Measurements from ENCODE around the gene ACAD9. TPM values are rescaled to one million over a fixed set of nuclear protein-coding genes. Genes with fewer than 3 reads are reported as not detected.
"Not testable (repeated sequence)": the region's sequence is repeated elsewhere in the genome, so short reads cannot be mapped to it uniquely, and the experiment has no call there.

The ACAD9 gene
- total RNA-seq, 2 experiments from 2014 or later, result 69.5 to 88.5 TPM

DNA sequence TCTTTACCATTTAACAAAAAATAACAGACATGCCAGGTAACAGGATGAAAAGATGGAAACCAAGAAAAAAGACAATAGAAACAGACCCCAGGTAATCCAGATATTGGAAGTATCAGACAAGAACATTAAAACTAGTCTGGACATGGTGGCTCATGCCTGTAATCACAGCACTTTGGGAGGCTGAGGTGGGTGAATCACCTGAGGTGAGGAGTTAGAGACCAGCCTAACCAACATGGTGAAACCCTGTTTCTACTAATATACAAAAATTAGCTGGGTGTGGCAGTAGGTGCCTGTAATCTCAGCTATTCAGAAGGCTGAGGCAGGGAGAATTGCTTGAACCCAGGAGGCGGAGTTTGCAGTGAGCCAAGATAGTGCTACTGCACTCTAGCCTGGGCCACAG is 40.6 kb downstream of the ACAD9 start:
- Histone ChIP-seq H3K4me2 (ENCODE audit: low read length) (no peak overlapping the region), H4K20me1 (ENCODE audit: insufficient read depth, low read length) (no peaks in the 10 kb centered on the region), H3K9me3 (ENCODE audit: low read length) (peaks cover 14% of the 10 kb centered on the region), H3K27ac (ENCODE audit: low read depth, low read length, poor library complexity, severe bottlenecking) (no peak overlapping the region), H3K36me3 (ENCODE audit: insufficient read depth, low read length) (peaks cover 57% of the 10 kb centered on the region), H3K79me2 (ENCODE audit: insufficient read depth, low read depth, low read length) (no peaks in the 10 kb centered on the region), H3K9me2 (ENCODE audit: insufficient read depth, low read length) (no peaks in the 10 kb centered on the region), H3K4me1 (ENCODE audit: insufficient read depth, low read length, poor library complexity, severe bottlenecking) (no peaks in the 10 kb centered on the region), H2AFZ (ENCODE audit: low read length) (no peak overlapping the region), H3K4me3 (ENCODE audit: low read depth, low read length, poor library complexity, severe bottlenecking) (no peak overlapping the region)
- TF ChIP-seq, protein P1, sequence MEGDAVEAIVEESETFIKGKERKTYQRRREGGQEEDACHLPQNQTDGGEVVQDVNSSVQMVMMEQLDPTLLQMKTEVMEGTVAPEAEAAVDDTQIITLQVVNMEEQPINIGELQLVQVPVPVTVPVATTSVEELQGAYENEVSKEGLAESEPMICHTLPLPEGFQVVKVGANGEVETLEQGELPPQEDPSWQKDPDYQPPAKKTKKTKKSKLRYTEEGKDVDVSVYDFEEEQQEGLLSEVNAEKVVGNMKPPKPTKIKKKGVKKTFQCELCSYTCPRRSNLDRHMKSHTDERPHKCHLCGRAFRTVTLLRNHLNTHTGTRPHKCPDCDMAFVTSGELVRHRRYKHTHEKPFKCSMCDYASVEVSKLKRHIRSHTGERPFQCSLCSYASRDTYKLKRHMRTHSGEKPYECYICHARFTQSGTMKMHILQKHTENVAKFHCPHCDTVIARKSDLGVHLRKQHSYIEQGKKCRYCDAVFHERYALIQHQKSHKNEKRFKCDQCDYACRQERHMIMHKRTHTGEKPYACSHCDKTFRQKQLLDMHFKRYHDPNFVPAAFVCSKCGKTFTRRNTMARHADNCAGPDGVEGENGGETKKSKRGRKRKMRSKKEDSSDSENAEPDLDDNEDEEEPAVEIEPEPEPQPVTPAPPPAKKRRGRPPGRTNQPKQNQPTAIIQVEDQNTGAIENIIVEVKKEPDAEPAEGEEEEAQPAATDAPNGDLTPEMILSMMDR (conservative IDR thresholded peaks at IDR 0.05; ENCODE audit: low read length), result no peak
- TF ChIP-seq EZH2phosphoT487 (IDR thresholded peaks at IDR 0.05; ENCODE audit: borderline replicate concordance, low read depth, low read length), result no peak
- intact Hi-C loops (cut with micrococcal nuclease; ENCODE audit: unreplicated experiment), result no loop called here
- ChIA-PET POLR2A (no interaction called here), CTCF (ENCODE audit: unreplicated experiment) (no interaction called here)
- DNase-seq (ENCODE audit: low spot score), result no peak
- no TSS peak for BruUV-seq (replicated peaks)

DNA sequence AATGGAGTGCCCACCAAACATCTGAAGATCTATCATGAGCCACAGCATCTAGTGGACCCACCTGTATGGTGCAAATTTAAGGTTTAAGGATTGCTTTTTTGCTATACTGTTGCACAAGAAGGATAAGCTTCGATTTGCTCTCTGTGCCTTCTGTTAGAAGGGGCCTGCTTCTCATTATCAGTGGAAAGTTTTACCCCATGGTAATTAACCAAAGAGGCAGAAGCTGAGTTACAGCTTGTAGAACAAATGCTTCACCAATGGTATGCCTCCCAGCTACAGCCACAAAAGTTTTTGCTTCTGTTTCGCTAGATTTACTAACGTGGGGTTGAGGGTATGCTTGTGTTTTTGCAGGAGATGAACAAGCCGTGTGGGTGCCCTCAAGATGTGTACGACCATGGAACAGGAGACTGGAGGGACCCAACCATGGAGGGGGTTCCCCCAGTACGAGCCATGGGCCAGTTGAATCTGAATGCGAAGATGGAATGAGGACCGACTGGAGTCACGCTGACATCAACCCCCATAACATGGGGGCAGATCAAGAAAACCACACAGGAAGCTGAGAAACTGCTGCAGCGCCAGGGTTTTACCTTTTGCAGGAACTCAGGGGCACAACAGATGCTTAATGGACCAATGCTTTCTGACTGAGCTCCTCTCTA is 43.5 kb downstream of the ACAD9 start:
- H4K20me1 ChIP-seq (ENCODE audit: insufficient read depth, low read length), result no peaks in the 10 kb centered on the region
- no peak for DNase-seq (ENCODE audit: low spot score)
- TF ChIP-seq, protein P1 (conservative IDR thresholded peaks at IDR 0.05; ENCODE audit: low read length), result no peak
- TF ChIP-seq EZH2phosphoT487 (IDR thresholded peaks at IDR 0.05; ENCODE audit: borderline replicate concordance, low read depth, low read length), result no peak
- no peak overlapping the region for H3K27ac ChIP-seq (ENCODE audit: low read depth, low read length, poor library complexity, severe bottlenecking)
- H3K79me2 ChIP-seq (ENCODE audit: insufficient read depth, low read depth, low read length), result no peaks in the 10 kb centered on the region
- peaks cover 28% of the 10 kb centered on the region for H3K36me3 ChIP-seq (ENCODE audit: insufficient read depth, low read length)
- no TSS peak for BruUV-seq (replicated peaks)
- H3K9me3 ChIP-seq (ENCODE audit: low read length), result peaks cover 25% of the 10 kb centered on the region
- H3K4me3 ChIP-seq (ENCODE audit: low read depth, low read length, poor library complexity, severe bottlenecking), result no peak overlapping the region
- ChIA-PET POLR2A (no interaction called here), CTCF (ENCODE audit: unreplicated experiment) (no interaction called here)
- intact Hi-C loops (cut with micrococcal nuclease; ENCODE audit: unreplicated experiment), result no loop called here
- H2AFZ ChIP-seq (ENCODE audit: low read length), result no peak overlapping the region
- H3K9me2 ChIP-seq (ENCODE audit: insufficient read depth, low read length), result no peaks in the 10 kb centered on the region
- H3K4me1 ChIP-seq (ENCODE audit: insufficient read depth, low read length, poor library complexity, severe bottlenecking), result no peaks in the 10 kb centered on the region
- H3K4me2 ChIP-seq (ENCODE audit: low read length), result no peak overlapping the region

DNA sequence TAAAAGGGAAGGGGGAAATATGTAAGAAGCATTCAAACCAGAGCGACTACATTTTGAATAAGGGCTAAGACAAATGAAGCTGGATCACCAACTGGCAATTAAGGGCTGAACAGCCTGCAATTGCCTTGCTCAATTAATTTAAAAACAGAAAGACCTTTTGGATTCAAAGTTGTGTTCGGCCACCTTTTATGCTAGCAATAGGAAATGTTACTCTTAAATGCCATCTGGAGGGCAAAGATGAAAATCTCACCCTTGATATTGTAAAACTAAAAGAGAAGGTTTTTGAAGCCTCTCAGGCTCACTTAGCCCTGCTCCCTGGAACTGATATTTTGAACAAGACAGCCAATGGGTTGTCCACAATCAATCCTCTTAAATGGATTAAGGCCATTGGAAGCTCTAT is 44.2 kb downstream of the ACAD9 start:
- POLR2A ChIA-PET, result no interaction called here
- Histone ChIP-seq H3K27ac (ENCODE audit: low read depth, low read length, poor library complexity, severe bottlenecking) (no peak overlapping the region), H3K4me3 (ENCODE audit: low read depth, low read length, poor library complexity, severe bottlenecking) (no peak overlapping the region), H3K36me3 (ENCODE audit: insufficient read depth, low read length) (peaks cover 21% of the 10 kb centered on the region), H3K9me3 (ENCODE audit: low read length) (peaks cover 25% of the 10 kb centered on the region), H3K9me2 (ENCODE audit: insufficient read depth, low read length) (no peaks in the 10 kb centered on the region), H3K79me2 (ENCODE audit: insufficient read depth, low read depth, low read length) (no peaks in the 10 kb centered on the region), H3K4me1 (ENCODE audit: insufficient read depth, low read length, poor library complexity, severe bottlenecking) (no peaks in the 10 kb centered on the region), H2AFZ (ENCODE audit: low read length) (no peak overlapping the region), H4K20me1 (ENCODE audit: insufficient read depth, low read length) (no peaks in the 10 kb centered on the region), H3K4me2 (ENCODE audit: low read length) (no peak overlapping the region)
- intact Hi-C loops (cut with micrococcal nuclease; ENCODE audit: unreplicated experiment), result no loop called here
- TF ChIP-seq, protein P1 (conservative IDR thresholded peaks at IDR 0.05; ENCODE audit: low read length), result 0 out of 2 replicates have a peak, but pooled peaks have one; percentile 14
- no peak for TF ChIP-seq EZH2phosphoT487 (IDR thresholded peaks at IDR 0.05; ENCODE audit: borderline replicate concordance, low read depth, low read length)
- BruUV-seq (replicated peaks), result no TSS peak
- CTCF ChIA-PET (ENCODE audit: unreplicated experiment), result no interaction called here
- DNase-seq (ENCODE audit: low spot score), result no peak

DNA sequence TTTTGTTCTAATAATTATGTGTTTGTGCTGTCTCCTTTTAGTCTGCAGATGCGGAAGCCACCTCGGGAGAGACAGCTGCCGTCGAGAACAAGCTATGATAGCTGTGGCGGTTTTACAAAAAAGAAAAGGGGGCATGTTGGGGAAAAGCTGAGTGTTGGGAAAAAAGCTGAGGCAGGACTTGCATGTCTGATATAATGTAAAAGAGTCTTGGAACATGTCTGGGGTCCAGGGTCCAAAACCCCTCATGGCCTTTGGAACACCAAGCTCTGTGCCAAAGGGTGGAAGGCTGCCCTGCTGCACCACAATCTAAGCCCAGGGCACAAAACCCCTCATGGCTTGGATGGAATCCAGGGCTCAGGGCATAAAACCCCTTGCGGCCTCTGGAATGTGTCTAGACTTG is 44.6 kb downstream of the ACAD9 start:
- H3K9me3 ChIP-seq (ENCODE audit: low read length), result peaks cover 25% of the 10 kb centered on the region
- CTCF ChIA-PET (ENCODE audit: unreplicated experiment); DNase-seq (ENCODE audit: low spot score); H2AFZ ChIP-seq (ENCODE audit: low read length); H3K9me2 ChIP-seq (ENCODE audit: insufficient read depth, low read length); H3K4me2 ChIP-seq (ENCODE audit: low read length); H4K20me1 ChIP-seq (ENCODE audit: insufficient read depth, low read length); H3K4me3 ChIP-seq (ENCODE audit: low read depth, low read length, poor library complexity, severe bottlenecking); H3K4me1 ChIP-seq (ENCODE audit: insufficient read depth, low read length, poor library complexity, severe bottlenecking); H3K27ac ChIP-seq (ENCODE audit: low read depth, low read length, poor library complexity, severe bottlenecking); intact Hi-C loops (cut with micrococcal nuclease; ENCODE audit: unreplicated experiment); H3K79me2 ChIP-seq (ENCODE audit: insufficient read depth, low read depth, low read length); BruUV-seq (replicated peaks): not testable (repeated sequence)
- POLR2A ChIA-PET, result interaction anchor here (0.6 kb wide), 1 partner anchor 56 kb away, joined by 3 read pairs; no protein-coding TSS in a partner anchor
- peaks cover 17% of the 10 kb centered on the region for H3K36me3 ChIP-seq (ENCODE audit: insufficient read depth, low read length)

Measured in OCI-LY7 (cell line).